ENCODE data around the gene FUT7.
"Not testable (repeated sequence)": the region's sequence is repeated elsewhere in the genome, so short reads cannot be mapped to it uniquely, and the experiment has no call there.

FUT7 gene

DNA sequence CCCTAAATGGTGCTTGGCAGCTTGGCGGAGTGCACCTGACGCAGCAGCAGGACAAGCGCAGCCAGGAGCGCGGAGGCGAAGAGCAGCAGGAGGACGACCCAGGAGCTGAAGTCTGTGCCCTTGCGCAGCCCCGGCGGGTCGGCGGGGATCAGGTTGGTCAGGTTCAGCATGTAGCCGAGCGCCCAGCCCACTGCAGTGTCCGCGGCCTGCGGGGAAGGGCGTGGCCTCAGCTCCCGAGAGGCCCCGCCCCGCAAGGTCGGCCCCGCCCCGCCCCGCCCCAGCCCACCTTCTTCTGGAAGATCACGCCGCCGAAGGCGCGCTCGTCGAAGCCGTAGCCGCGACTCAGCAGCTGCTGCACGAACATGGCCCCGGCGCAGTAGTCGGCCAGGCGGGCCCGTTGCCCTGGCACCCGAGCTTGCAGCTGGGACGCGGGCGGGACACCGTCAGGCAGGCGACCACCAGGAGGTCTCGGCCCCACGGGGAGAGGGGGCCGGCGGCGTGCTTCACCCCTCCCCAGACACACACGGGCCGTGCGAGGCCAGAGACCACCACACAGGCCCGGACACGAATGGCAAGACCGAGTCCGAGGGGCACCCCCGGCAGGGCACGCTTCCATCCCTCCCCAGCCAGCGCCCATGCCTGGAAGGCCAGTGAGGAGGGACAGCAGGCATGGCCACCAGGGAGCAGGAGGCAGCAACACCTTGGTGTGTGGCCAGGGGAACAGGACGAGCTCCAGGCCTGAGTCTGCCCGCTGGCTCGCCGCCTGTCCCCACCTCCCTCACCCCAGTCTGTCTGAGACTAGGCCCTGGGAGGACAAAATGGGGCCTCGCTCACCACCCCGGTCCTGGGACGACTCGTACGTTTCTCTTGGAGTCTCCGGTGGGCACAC lies 17.0 kb upstream of the FUT7 start:
- DNase-seq, result no peak

GRCh38 chr9:137046088-137046787 lies 14.3 kb upstream of the FUT7 start, which contains the start of gene NPDC1:
NPDC1 (minus strand) TSS chr9:137046177; CDS start chr9:137045989, 188 bp downstream.
- DNase-seq, result peak; percentile 60 to 71

DNA sequence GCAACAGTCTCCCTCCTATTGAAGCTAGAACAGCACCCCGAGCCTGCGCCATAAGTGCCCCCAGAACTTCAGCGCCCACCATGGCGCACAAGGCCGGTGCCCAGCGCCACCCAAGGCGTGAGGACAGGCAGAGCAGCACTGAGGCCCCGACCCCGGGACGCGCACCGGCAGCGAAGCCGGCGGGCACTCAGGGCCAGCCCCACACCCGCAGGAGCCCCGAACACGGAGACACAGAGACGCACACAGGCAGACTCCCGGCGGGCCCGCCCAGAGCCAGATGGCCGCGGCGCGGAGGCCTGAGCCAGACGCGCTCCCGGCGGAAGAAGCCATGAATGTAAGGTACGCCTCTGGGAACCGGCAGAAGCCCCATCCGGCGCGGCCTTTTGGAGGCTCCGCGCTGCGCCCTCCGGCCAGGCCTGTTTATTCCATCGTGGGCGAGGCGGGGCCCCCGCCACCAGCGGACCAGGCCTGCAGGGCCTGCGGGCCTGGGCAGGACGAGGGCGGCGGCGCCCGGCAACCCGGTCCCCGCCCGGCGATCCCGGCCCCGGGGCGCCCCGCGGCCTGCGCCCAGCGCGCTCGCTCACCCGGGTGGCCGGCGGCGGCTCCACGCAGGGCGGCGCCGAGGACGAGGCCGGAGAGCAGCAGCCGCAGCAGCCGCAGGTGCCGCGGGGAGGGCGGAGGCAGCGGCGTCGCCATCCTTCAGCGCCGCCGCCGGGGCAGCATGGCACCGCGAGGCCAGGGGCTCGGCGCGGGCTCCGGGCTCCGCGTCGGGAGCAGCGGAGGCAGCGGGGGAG lies 13.6 kb upstream of the FUT7 start:
- DNase-seq, result no peak

DNA sequence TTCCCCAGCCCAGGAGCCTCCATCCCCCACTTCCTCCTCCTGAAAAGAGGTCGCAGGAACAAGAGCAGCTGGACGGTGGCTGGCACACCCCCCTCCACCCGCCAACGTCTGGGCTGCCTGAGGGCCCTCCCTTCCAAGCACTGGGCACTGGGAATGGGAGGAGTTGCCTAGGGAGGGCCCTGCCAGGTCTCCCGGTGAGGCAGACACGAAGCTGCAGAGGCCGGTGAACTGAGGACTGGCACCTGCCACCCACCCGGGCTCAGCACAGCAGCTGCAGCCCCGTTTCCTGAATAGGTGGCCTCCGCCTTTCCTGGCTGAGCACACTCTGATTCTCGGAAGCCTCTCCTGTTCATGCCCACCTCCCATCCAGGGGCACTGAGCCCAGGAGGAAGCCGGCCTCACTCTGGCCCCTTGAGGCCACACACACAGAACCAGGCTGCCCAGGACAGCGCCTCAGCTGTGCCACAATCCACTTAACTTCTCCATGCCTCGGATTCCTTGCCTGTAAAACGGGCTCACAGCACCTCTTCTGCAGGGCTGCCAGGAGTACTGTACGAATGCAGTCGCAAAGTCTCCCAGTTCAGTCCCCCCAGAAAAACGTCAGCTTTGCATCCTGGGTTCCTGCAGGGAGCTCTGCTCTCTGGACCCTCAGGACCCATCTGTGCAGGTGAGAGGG lies 12.8 kb upstream of the FUT7 start:
- no peak for DNase-seq

- DNase-seq, result no peak
Measured at GRCh38 chr9:137044037-137044436, 12.1 kb upstream of the FUT7 start.

DNA sequence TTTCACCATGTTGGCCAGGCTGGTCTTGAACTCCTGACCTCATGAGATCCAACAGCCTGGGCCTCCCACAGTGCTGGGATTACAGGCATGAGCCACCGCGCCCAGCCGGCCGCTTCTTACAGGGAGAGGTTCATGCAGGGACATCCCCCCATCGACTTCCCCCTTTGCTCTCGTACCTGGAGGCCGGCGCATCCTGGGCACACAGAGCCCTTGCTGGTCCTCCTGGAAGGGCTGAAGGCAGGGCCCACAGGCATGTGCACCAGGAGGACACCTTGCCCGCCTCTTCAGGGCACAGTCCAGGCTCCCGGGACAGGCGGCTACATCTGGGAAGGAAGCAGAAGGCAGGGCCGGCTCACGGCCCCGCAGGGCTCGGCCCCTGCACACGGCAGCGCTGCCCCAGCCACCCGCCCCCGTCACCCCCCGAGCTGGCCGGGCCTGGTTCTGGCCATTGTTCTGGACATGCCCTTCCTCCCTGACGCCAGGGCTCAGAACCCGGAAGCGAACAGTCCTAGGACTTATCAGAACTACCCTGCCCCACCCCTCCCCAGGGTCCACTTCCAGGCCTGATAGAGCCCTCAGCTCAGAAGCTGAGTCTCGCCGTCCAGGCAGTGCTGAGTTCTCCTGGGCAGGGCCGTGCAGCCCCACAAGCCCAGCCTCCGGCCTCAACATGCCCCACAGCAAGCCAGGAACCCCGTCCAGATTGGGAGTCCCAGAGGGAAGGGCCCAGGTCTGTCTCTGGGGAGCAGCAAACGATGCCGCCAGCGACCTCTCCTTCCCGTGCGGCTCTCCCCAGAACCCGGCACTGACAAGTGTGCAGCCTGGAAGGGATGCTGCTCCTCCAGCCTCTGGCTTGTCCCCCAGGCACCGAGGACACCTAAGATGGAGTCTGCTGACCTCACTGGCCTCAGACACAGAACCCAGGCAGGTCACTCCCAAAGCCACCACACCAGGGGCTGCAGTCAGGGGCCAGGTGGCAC lies 11.2 kb upstream of the FUT7 start:
- no peak for DNase-seq

DNA sequence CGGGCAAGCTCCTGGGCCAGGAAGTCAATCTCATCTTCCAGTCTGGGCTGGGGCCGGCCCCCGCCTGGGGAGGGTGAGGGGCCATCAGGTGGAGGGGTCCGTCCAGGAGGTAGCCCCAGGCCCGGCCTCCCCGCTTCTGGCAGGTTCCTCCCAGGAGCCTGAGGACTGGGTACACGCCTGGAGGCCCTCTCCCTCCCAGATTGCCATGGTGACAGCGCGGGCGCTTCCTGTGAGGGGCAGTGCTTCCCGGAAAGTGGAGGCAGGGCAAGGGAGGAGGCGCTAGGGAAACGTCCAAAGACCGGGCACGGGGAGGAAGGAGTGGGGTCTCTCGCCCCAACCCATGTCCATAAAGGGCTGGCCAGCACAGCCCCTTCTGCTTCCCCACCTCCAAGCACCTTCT lies 9.2 kb upstream of the FUT7 start:
- no peak for DNase-seq

DNA sequence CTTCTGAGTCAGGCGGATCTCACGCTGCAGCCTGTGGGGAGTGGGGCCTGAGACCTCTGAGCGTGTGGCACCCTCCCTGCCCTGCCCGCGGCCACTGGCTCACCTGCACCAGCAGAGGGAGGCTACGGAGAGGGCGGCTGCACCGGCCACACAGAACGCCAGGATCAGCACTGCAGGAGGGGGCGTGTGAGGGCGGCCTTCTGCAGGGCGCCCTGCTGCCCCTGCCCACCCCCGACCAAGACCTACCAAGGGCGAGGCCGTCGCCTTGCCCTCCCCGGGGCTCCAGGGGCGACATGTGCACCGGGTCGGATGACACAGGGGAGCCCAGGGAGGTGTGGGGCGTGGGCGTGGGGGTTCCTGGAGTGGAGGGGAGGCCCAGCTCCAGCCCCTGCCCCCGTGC lies 8.7 kb upstream of the FUT7 start:
- no peak for DNase-seq

- DNase-seq, result no peak
Measured at GRCh38 chr9:137039611-137040366, 7.9 kb upstream of the FUT7 start.

- no peak for DNase-seq
Measured at GRCh38 chr9:137038916-137039315, 7.0 kb upstream of the FUT7 start.

- DNase-seq, result no peak
Measured at GRCh38 chr9:137037483-137037882, 5.6 kb upstream of the FUT7 start.

- no peak for DNase-seq
Measured at GRCh38 chr9:137037035-137037434, 5.1 kb upstream of the FUT7 start.

DNA sequence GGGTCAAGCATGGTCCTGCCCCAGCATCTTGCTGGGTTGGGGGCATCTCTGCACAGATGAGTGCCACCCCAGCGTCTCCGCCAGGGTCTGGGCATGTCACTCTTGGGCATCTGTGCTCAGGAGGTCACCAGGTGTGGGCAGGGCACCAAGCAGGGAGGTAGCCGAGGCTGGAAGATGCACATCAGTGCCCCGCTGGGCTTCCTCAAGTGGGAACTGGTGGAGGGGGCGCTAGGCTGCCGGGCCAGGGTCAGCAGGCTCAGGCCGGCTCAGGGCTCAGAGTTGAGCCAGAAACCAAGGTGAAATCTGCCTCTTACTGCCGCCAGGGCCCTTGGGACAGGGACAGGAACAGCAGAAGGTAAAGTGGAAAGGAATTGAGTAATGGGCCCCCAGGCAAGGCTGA lies 4.0 kb upstream of the FUT7 start:
- DNase-seq, result no peak

DNA sequence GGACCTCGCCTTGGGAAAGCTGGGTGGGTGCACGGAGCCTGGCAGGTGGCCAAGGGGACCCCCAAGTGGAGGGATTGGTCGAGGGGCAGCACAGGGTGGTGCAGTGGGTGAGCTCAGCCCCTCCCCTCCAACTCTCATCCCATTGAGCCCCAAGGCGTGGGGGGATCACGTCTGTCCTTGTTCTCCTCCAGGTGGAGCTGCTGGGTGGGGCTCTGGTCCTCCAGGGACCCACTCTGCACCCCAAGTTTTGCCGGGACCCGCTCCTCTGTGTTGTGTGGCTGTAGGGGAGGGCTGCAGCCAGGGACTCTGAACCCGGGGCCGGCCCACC lies 3.6 kb upstream of the FUT7 start:
- no peak for DNase-seq

DNA sequence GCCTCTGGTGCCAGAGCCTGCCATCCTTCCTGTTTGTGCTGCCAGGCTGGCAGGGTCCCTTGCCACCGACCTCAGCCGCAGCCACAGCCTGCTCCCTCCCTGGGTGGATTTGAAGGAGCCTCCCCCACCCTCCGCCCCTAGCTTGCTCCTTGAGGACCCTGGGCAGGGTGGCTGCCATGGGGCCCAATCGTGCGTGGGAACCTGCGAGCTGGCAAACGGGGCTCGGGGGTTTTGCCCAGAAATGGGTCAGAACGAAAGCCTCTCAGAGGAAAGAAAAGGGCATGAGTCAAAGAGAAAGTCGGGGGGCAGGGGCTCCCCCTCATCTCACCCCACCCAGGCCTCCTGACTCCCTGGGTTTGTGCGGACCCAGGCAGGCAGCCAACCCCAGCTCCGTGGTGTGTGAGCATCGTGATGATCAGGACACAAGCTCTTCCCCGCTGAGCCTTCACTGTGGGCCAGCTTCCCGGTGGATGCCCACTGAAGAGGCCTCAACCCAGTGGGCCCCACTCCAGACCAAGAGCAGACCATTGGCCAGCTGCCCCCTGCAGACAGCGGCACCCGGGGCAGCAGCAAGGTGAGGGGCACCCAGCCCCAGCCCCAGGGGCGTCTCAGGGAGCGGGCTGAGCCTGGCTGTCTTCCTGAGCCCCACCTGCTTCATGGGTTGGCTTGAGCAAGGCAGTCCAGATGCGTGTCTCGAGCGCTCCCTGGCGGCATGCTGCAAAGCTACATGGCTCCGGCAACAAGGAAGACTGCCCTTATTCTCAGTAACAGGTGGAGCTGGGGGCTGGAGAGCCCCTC lies 3.0 kb upstream of the FUT7 start:
- peak; percentile 89 to 92 for DNase-seq

GRCh38 chr9:137034039-137034708 lies 2.3 kb upstream of the FUT7 start:
- peak; percentile 45 to 61 for DNase-seq

DNA sequence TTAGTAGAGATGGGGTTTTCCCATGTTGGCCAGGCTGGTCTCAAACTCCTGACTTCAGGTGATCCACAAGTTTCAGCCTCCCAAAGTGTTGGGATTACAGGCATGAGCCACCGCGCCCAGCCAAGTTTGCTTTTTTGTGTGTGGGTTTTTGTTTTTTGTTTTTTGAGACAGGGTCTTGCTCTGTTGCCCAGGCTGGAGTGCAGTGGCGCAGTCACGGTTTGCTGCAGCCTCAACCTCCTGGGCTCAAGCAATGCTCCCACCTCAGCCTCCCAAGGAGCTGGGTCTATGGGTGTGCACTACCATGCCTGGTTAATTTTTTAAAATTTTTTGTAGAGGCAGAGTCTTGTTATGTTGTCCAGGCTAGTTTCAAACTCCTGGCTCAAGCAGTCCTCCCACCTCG lies 1.6 kb upstream of the FUT7 start:
- DNase-seq, result not testable (repeated sequence)

DNA sequence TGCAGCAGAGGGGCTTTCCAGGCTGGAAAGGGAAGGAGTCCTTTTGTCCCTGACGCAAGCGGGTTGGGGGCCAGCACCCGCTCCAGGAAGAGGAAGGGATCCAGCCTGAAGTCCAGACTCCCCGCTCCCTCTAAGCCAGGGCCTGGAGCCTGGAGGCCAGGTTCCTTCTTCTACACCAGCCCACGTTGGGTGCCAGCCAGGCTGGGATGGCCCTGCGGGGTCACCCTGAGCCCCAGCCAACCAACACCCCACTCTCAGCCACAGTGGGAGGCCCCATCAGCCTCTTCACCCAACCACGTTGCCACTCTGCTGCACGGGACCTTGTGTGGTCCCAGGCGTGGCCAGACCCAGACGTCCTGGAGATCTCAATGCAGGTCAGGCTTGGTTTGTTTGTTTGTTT lies 970 bp upstream of the FUT7 start:
- DNase-seq, result no peak
